Renal pelvis (tissue), 4 donors: ENCODE data around the gene F13B. TPM values are rescaled to one million over a fixed set of nuclear protein-coding genes. Genes with fewer than 3 reads are reported as not detected.
"Not testable (repeated sequence)": the region's sequence is repeated elsewhere in the genome, so short reads cannot be mapped to it uniquely, and the experiment has no call there.

Experiments used
- DNase-seq: peaks from one replicate; pipeline ENCODE4 v3.0.0-alpha.2; 2013
- polyA plus RNA-seq, 3 donors: library from polyadenylated mRNA; unstranded; fragments of 120-200 nt; gene quantifications; one replicate each; pipeline ENCODE4 v1.2.1, GENCODE V29; 2013; ENCODE audit not compliant: insufficient read length in 3 of 3

The F13B gene
- polyA plus RNA-seq, 3 donors = not detected

DNA sequence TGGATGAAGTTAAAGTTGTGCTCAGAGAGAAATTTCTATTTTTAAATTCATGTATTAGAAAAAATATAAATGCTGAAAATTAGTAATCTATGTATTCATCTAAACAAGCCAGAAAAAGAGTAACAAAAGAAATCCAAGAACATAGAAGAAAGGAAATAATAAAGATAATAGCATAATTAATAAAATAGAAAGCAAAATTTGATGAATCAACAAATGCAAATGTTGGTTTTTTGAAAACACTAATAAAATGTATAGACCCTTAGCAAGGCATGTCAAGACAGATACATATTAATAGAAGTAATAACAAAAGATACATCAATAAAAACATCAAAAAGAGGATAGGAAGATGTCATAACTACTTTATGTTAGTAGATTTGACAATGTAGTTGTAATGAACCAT lies 18.0 kb downstream of the F13B start:
- no peak for DNase-seq

DNA sequence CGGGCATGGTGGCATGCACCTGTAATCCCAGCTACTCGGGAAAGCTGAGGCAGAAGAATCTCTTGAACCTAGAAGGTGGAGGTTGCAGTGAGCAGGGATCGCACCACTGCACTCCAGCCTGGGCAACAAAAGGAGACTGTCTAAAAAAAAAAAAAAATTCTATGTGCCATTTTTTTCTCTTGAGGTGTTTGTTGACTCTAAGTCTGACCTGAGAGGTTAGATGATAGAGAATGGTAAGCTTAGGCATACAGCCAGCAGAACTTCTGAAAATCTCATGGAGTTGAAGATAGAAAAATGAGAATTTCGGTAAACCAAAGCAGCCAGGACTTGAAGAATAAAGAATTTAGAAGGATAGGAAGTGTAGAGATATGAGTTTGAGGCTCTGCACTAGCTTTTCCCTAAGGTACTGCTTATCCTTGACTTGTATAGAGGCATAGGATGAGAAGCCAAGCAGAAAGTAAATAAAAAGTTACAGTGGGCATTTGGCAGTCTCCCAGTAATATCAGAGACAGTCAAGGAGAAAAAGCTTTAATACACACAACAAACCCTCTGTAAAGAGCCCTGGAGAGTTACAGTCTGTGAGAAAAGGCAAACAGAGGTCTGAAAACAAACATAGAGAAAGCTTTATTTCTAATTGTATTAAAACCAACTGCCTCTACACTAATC lies 24.3 kb downstream of the F13B start:
- no peak for DNase-seq

GRCh38 chr1:197041486-197042353 lies 25.3 kb downstream of the F13B start:
- DNase-seq = no peak

DNA sequence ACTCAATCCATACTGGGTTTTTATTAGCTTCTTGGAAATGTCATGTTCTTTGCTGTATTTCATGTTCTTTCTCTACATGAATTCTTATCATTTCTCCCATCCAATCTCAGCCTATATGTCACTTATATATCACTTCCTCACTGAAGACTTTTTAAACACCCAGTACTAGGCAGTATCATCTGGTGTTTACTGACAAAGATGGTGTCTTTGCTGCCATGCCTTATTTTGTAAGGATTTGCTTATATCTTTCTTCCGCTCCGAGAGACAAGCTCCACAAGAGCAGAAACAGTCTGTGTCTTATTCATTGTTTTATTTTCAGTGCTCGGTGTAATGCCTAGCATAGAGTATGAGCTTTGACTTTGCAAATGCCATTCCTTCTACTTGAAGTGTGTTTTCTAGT lies 30.2 kb downstream of the F13B start:
- DNase-seq = no peak

DNA sequence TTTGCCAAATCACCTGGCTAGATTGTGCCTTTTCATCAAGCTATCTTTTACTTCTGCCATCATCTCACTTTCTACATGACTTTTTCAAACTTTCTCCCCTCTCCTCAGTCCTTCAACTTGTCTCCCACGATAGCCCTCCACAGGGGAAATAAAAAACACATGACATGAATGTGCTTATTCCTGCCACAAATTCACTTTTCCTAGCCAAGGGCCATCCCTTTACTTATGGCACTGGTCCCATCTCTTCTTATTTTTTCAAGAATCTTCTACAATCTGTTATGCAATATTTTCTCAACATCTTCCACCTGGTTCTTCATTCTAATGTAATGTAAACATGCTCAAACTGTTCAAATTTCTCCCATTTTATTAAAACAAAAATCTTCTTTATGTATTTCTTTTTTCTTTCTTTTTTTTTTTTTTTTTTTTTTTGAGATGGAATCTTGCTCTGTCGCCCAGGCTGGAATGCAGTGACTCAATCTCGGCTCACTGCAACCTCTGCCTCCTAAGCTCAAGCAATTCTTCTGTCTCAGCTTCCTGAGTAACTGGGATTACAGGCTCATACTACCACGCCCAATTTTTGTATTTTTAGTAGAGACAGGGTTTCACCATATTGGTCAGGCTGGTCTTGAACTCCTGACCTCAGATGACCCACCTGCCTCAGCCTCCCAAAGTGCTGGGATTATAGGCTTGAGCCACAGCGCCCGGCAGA lies 32.3 kb downstream of the F13B start:
- not testable (repeated sequence) for DNase-seq

GRCh38 chr1:197029749-197030148 lies 37.3 kb downstream of the F13B start:
- DNase-seq = no peak

DNA sequence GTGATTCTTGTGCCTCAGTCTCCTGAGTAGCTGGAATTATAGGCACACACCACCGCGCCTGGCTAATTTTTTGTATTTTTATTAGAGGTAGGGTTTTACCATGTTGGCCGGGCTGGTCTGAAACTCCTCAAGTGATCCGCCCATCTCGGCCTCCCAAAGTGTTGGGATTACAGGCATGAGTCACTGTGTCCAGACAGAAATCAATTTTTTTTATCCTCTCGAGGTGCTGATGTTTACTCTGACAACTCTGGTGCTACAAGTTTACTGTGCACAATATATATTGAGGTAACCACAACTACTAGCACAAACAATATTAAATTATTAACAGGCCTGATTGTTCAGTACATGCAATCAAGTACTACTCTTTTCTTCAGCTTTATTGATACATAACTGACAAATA lies 39.7 kb downstream of the F13B start:
- no peak for DNase-seq

DNA sequence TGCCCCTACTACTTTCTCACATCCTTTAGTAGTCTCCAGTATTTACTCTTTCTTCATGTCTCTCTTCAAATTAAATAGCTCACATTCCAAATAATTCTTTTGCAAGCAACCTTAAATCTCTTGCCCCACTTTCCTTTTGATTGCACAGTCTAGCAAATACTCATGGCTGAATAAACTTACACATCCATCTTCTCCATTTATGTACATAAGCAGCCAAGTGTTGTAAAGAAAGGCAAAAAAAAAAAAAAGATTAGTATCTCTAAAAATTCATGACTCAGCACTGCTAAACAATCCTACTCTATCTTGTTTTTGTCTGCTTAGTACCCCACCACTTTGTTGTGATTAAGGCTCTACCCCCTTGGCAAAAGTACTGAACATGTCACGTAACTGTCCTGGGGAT lies 42.6 kb downstream of the F13B start:
- no peak for DNase-seq

GRCh38 chr1:197021716-197022115 lies 45.3 kb downstream of the F13B start:
- DNase-seq = no peak

DNA sequence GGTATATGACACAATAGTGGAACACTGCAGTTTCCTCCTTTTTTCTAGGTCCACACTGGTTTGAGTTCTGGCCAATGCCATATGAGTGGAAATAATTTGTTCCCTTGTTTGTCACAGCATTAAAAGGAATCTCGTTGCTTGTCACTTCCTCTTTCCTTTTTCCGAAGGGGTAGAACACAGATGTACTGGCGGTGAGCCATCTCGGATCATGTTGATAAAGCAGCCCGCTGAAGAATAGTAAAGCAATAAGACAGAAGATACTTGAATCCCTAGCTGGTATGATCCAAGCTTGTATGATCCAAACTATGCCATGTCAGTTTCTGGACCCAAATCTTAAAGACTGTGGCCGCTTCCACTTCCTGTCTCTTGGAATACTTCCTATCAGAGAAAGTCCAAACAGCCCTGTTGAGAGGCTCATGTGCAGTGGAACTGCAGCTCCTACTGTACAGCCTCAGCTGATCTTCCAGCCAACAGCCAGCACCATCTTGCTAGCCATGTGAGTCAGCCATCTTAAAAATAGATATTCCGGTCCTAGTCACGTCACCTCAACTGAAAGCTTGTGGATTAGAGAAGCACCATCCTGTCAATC lies 49.4 kb downstream of the F13B start:
- peak; percentile 8 for DNase-seq

- no peak for DNase-seq
Observed at GRCh38 chr1:197016751-197017150, 50.3 kb downstream of the F13B start.

GRCh38 chr1:197013234-197013633 lies 53.8 kb downstream of the F13B start:
- no peak for DNase-seq

- no peak for DNase-seq
Observed at GRCh38 chr1:197011614-197012013, 55.4 kb downstream of the F13B start.

DNA sequence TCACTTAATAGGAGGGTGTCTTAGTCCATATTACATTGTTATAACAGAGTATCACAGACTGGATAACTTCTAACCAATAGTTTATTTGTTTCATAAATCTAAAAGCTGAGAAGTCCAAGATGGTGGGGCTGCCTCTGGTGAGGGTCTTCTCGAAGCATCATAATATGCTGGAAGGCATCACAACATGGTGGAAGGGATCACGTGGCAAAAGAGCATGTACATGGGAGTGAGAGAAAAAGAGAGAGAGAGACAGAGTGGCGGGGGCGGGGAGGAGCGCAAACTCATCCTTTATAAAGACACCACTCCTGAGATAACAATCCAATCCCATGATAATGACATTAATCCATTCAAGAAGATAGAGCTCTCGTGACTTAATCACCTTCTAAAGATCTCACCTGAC lies 58.2 kb downstream of the F13B start:
- no peak for DNase-seq

DNA sequence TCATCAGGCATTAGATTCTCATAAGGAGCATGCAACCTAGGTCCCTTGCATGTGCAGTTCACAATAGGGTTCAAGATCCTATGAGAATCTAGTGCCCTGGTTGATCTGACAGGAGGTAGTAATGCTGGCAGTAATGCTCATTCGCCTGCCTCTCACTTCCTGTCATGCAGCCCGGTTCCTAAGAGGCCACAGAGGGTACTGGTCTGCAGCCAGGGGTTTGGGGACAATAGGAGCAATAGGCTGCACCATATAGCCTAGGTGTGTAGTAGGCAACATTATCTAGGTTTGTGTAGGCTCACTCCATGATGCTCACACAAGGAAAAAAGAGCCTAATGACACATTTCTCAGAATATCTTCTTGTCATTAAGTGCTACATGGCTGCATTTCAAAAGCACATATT lies 63.9 kb downstream of the F13B start:
- DNase-seq = no peak

GRCh38 chr1:197001828-197002227 lies 65.2 kb downstream of the F13B start:
- no peak for DNase-seq

DNA sequence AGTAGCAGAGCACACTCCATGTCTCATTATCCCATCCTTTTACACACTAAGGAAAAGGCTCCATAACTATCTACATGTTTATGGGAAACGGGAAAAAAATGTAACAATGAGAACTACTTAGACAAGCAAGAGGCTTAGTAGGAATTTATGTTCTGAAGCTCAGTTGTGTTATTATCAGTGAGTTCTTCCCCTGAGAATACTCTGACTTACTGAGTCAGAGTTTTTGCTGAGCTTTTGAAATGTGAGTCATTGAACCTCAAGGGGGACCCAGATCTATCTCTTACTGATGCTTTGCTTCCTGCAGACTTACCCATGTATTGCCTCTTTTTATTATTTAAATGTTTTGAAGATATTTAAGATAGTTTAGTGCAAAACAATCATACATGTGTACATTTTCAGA lies 69.6 kb downstream of the F13B start:
- DNase-seq = no peak

- no peak for DNase-seq
Observed at GRCh38 chr1:196993916-196994315, 73.1 kb downstream of the F13B start.

DNA sequence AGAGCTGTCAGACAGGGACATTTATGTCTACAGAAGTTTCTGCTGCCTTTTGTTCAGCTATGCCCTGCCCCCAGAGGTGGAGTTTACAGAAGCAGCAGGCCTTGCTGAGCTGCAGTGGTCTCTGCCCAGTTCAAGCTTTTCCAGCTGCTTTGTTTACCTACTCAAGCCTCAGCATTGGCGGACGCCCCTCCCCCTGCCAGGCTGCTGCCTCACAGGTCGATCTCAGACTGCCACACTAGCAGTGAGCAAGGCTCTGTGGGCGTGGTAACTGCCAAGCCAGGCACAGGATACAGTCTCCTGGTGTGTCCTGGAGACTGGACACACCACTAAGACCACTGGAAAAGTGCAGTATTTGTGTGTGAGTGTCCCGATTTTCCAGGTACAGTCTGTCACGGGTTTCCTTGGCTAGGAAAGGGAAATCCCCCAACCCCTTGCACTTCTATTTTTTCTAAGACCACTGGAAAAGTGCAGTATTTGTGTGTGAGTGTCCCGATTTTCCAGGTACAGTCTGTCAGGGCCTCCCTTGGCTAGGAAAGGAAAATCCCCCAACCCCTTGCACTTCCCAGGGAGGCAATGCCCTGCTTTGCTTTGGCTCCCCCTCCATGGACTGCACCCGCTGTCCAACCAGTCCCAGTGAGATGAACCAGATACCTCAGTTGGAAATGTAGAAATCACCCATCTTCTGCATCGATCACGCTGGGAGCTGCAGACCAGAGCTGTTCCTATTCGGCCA lies 75.0 kb downstream of the F13B start:
- DNase-seq = peak; percentile 12
